Fibroblast of lung (primary cell): ENCODE data around the gene CFAP65.

Experiments
- EZH2 ChIP-seq: IDR thresholded peaks from 2 replicates; pipeline ENCODE4 v1.5.1; 2012; ENCODE audit warnings: low read length, control low read depth, mild to moderate bottlenecking; ENCODE audit errors: missing control alignments
- TF ChIP-seq, protein P1 (sequence below), 2 donors: IDR thresholded peaks in 1 of 2; conservative IDR thresholded peaks in 1 of 2; 1 replicate in 1 of 2; 2 replicates in 1 of 2; pipeline ENCODE4 v1.5.1; 2011 to 2012; ENCODE audit warnings: low read length in 2 of 2, control low read depth in 1 of 2, inconsistent platforms in 1 of 2, low read depth in 1 of 2, mild to moderate bottlenecking in 1 of 2

DNA sequence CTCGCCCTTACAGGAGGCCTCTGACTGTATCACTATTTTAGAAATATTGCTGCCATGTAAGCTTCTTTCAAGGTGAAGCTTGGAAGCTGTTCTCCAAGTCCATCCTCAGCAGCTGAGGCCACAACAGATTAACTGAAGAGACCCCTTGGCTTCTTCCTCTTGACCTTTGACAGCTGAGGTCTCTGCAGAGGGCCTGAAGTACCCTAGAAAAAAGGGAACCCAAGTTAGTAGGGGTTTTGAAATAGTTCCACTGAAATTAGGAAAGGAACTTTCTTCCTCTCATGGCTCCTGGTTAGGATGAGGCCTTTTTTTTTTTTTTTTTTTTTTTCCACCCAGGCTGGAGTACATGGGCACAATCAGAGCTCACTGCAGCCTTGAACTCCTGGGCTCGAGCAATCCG lies 34.9 kb upstream of the CFAP65 start:
- TF ChIP-seq, protein P1, sequence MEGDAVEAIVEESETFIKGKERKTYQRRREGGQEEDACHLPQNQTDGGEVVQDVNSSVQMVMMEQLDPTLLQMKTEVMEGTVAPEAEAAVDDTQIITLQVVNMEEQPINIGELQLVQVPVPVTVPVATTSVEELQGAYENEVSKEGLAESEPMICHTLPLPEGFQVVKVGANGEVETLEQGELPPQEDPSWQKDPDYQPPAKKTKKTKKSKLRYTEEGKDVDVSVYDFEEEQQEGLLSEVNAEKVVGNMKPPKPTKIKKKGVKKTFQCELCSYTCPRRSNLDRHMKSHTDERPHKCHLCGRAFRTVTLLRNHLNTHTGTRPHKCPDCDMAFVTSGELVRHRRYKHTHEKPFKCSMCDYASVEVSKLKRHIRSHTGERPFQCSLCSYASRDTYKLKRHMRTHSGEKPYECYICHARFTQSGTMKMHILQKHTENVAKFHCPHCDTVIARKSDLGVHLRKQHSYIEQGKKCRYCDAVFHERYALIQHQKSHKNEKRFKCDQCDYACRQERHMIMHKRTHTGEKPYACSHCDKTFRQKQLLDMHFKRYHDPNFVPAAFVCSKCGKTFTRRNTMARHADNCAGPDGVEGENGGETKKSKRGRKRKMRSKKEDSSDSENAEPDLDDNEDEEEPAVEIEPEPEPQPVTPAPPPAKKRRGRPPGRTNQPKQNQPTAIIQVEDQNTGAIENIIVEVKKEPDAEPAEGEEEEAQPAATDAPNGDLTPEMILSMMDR (conservative IDR thresholded peaks at IDR 0.05 in 1 of 2, IDR thresholded peaks at IDR 0.05 in 1 of 2; ENCODE audit: low read depth in 1 of 2, low read length in 2 of 2) = no peak
- no peak for TF ChIP-seq EZH2
